ENCODE data around the gene ATP8A2.

- TF ChIP-seq CTCF (conservative IDR thresholded peaks at IDR 0.05; ENCODE audit: low read depth, low read length), result no peak
- TF ChIP-seq MXI1 (IDR thresholded peaks at IDR 0.05; ENCODE audit: borderline replicate concordance, low read depth, low read length), result no peak
- TF ChIP-seq POLR2A (IDR thresholded peaks at IDR 0.05; ENCODE audit: low read depth, low read length), result no peak
- TF ChIP-seq USF2 (IDR thresholded peaks at IDR 0.05; ENCODE audit: low read depth, low read length), result no peak
- no peak for TF ChIP-seq RCOR1 (IDR thresholded peaks at IDR 0.05; ENCODE audit: insufficient replicate concordance, low read length)
- TF ChIP-seq CEBPB (IDR thresholded peaks at IDR 0.05; ENCODE audit: low read depth, low read length), result no peak
- no peak for TF ChIP-seq ELK1 (IDR thresholded peaks at IDR 0.05; ENCODE audit: borderline replicate concordance, low read depth, low read length)
Observed at GRCh38 chr13:25616674-25617073, 244.9 kb downstream of the ATP8A2 start.
